Activated CD8-positive, alpha-beta memory T cell treated with anti-CD3 and anti-CD28 coated beads, Interleukin-2, amount 50 U/mL, for 24 hours (primary cell): ENCODE results near the gene HLA-F.

Source experiments
- DNase-seq: peaks from one replicate; pipeline ENCODE4 v3.0.0-alpha.2; 2020; ENCODE audit errors: extremely low read depth

The HLA-F gene

GRCh38 chr6:29763491-29764289, 40.5 kb downstream of the HLA-F start:
- DNase-seq, result no peak

DNA sequence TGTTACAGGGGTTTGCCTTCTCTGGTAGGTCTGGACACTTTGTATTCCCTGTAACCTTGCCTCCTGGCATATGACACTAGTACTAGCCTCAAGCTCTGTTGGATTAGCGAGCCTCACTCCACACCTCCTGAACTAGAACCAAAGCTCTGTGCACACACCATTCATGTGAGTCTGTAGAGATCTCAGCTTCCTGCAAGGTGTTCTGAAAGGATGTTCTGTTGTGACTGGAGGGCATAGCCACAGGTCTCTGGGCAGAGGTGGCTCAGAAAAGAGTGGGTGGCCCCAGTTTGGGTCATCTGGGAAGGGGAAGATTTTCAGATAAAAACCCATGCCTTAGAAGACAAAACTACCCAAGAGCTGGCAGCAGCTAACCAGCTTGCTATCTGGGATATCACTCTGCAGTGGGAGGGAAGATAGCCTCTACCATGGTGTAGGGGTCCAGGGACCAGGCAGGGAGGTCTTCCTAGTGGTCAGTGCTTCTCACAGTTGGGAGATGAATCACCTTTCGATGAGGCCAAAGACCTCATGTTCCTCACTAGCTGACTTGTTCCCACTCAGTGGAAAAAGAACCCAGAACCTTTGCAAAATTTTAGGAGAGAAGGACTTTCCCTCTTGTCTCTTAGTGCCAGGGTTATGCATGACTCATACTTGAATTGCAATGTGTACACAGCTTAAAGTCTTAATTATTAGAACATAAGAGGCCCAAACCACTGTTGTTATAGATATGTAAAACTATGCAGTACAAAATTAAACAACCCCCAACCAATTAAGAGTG, 41.4 kb downstream of the HLA-F start:
- no peak for DNase-seq

GRCh38 chr6:29769336-29769735, 46.1 kb downstream of the HLA-F start:
- no peak for DNase-seq

- no peak for DNase-seq
Observed at GRCh38 chr6:29770306-29770705, 47.1 kb downstream of the HLA-F start.

GRCh38 chr6:29776684-29777083, 53.5 kb downstream of the HLA-F start:
- DNase-seq, result no peak
